ENCODE measurements around the gene NRXN3.

Gene NRXN3

DNA sequence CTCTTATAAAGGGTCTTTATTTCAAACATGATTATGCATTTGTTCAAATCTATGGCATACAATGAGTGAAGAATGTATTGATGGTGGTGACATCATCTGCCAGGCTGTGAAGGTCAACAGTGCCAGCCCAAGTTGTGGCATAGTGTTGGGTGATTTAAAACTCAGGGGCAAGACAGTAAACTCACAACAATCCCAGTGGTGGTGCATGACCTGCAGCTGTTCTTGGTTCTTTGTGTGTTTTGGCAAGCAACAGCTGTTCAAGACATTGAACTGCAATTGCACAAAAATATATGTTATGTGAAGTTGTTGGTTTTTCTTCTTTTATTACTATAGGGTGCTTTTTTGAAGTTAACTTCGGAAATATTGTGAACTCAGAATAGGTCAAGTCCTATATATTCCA lies 851.6 kb downstream of the NRXN3 start:
- no peak overlapping the region for H3K4me2 ChIP-seq (ENCODE audit: low read depth, low read length, poor library complexity, severe bottlenecking)
- H3K4me3 ChIP-seq (ENCODE audit: insufficient read depth, low read length, poor library complexity, severe bottlenecking): no peak overlapping the region
- H3K9me2 ChIP-seq (replicated peaks; ENCODE audit: insufficient read depth, low read length): no peaks in the 10 kb centered on the region
- H3K79me2 ChIP-seq (ENCODE audit: insufficient read depth, low read length): no peaks in the 10 kb centered on the region
- H3K9me3 ChIP-seq (ENCODE audit: insufficient read depth, low read length): no peaks in the 10 kb centered on the region
- H3F3A ChIP-seq (ENCODE audit: insufficient read depth): no peaks in the 10 kb centered on the region
- no peaks in the 10 kb centered on the region for H3K27me3 ChIP-seq (ENCODE audit: low read length)
- H4K20me1 ChIP-seq (ENCODE audit: low read depth, low read length): no peaks in the 10 kb centered on the region
- H3K9ac ChIP-seq (ENCODE audit: low read length): no peak overlapping the region
- H3K27ac ChIP-seq (ENCODE audit: low read depth, low read length): no peak overlapping the region
- H2AFZ ChIP-seq (ENCODE audit: low read depth, low read length, severe bottlenecking): no peak overlapping the region
- no peak for TF ChIP-seq EZH2phosphoT487 (conservative IDR thresholded peaks at IDR 0.05; ENCODE audit: low read length)
- TF ChIP-seq, protein P1, sequence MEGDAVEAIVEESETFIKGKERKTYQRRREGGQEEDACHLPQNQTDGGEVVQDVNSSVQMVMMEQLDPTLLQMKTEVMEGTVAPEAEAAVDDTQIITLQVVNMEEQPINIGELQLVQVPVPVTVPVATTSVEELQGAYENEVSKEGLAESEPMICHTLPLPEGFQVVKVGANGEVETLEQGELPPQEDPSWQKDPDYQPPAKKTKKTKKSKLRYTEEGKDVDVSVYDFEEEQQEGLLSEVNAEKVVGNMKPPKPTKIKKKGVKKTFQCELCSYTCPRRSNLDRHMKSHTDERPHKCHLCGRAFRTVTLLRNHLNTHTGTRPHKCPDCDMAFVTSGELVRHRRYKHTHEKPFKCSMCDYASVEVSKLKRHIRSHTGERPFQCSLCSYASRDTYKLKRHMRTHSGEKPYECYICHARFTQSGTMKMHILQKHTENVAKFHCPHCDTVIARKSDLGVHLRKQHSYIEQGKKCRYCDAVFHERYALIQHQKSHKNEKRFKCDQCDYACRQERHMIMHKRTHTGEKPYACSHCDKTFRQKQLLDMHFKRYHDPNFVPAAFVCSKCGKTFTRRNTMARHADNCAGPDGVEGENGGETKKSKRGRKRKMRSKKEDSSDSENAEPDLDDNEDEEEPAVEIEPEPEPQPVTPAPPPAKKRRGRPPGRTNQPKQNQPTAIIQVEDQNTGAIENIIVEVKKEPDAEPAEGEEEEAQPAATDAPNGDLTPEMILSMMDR (IDR thresholded peaks at IDR 0.05; ENCODE audit: insufficient read depth, low read length, poor library complexity, severe bottlenecking): no peak
- H3K36me3 ChIP-seq (ENCODE audit: low read length): no peaks in the 10 kb centered on the region

DNA sequence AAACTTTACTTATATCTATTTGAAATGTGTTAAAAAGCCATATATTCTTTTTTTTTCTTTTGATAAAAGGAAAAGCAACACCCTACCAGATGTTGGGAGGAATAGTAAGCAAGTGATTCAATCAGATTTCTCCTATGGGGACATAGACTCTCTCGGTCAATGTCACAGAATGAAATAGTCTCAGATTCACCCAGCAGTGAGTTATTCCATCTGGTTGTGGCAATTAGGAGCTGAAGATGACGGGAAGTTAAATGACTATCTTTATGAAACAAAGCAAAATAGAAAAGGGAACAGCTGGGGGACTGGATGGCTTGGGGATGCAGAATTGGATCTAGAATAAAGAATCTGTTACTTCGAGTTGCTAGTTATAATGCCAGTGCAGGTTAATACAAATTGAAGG lies 857.0 kb downstream of the NRXN3 start:
- H3K79me2 ChIP-seq (ENCODE audit: insufficient read depth, low read length): no peaks in the 10 kb centered on the region
- no peaks in the 10 kb centered on the region for H3F3A ChIP-seq (ENCODE audit: insufficient read depth)
- TF ChIP-seq EZH2phosphoT487 (conservative IDR thresholded peaks at IDR 0.05; ENCODE audit: low read length): no peak
- TF ChIP-seq, protein P1 (IDR thresholded peaks at IDR 0.05; ENCODE audit: insufficient read depth, low read length, poor library complexity, severe bottlenecking): no peak
- no peak overlapping the region for H3K27ac ChIP-seq (ENCODE audit: low read depth, low read length)
- no peaks in the 10 kb centered on the region for H3K9me2 ChIP-seq (replicated peaks; ENCODE audit: insufficient read depth, low read length)
- H3K27me3 ChIP-seq (ENCODE audit: low read length): no peaks in the 10 kb centered on the region
- H4K20me1 ChIP-seq (ENCODE audit: low read depth, low read length): no peaks in the 10 kb centered on the region
- H3K9ac ChIP-seq (ENCODE audit: low read length): no peak overlapping the region
- no peak overlapping the region for H2AFZ ChIP-seq (ENCODE audit: low read depth, low read length, severe bottlenecking)
- H3K36me3 ChIP-seq (ENCODE audit: low read length): no peaks in the 10 kb centered on the region
- no peak overlapping the region for H3K4me2 ChIP-seq (ENCODE audit: low read depth, low read length, poor library complexity, severe bottlenecking)
- no peaks in the 10 kb centered on the region for H3K9me3 ChIP-seq (ENCODE audit: insufficient read depth, low read length)
- no peak overlapping the region for H3K4me3 ChIP-seq (ENCODE audit: insufficient read depth, low read length, poor library complexity, severe bottlenecking)

DNA sequence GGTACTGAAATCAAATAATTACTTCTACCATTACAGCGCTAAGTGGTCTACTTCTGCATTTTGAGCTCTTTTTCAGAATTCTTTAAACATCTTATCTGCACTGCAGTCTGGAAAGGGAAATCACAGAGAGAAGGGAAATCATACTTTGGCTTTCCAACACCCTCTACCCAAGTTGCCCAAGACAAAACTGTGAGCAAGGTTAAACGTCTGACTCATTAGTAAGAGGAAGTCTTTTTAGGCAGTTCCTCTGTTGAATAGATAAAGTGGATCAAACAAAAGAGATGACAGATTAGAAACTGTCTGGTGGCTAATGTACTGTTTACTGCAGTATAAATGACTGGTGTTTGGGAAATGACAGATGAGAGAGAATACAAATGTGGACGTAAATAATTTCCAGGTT lies 858.1 kb downstream of the NRXN3 start:
- no peaks in the 10 kb centered on the region for H3K9me2 ChIP-seq (replicated peaks; ENCODE audit: insufficient read depth, low read length)
- no peak overlapping the region for H2AFZ ChIP-seq (ENCODE audit: low read depth, low read length, severe bottlenecking)
- no peaks in the 10 kb centered on the region for H3K9me3 ChIP-seq (ENCODE audit: insufficient read depth, low read length)
- no peak for TF ChIP-seq EZH2phosphoT487 (conservative IDR thresholded peaks at IDR 0.05; ENCODE audit: low read length)
- TF ChIP-seq, protein P1 (IDR thresholded peaks at IDR 0.05; ENCODE audit: insufficient read depth, low read length, poor library complexity, severe bottlenecking): no peak
- H3K79me2 ChIP-seq (ENCODE audit: insufficient read depth, low read length): no peaks in the 10 kb centered on the region
- H3K36me3 ChIP-seq (ENCODE audit: low read length): no peaks in the 10 kb centered on the region
- H3K4me2 ChIP-seq (ENCODE audit: low read depth, low read length, poor library complexity, severe bottlenecking): no peak overlapping the region
- H3K27ac ChIP-seq (ENCODE audit: low read depth, low read length): no peak overlapping the region
- H3K27me3 ChIP-seq (ENCODE audit: low read length): no peaks in the 10 kb centered on the region
- no peaks in the 10 kb centered on the region for H4K20me1 ChIP-seq (ENCODE audit: low read depth, low read length)
- no peak overlapping the region for H3K4me3 ChIP-seq (ENCODE audit: insufficient read depth, low read length, poor library complexity, severe bottlenecking)
- H3K9ac ChIP-seq (ENCODE audit: low read length): no peak overlapping the region
- H3F3A ChIP-seq (ENCODE audit: insufficient read depth): no peaks in the 10 kb centered on the region
